ENCODE data around the gene GALNTL6. TPM values are rescaled to one million over a fixed set of nuclear protein-coding genes. Genes with fewer than 3 reads are reported as not detected.

GALNTL6 gene
- total and polyA plus RNA-seq, 2 experiments from 2014 or later = 0.38 to 0.40 TPM

GRCh38 chr4:172995704-172996103, 1182.5 kb downstream of the GALNTL6 start:
- H3K27me3 ChIP-seq (ENCODE audit: insufficient read depth) = no peaks in the 10 kb centered on the region
- H3K9me2 ChIP-seq (ENCODE audit: insufficient read depth) = no peaks in the 10 kb centered on the region
- H4K20me1 ChIP-seq (replicated peaks; ENCODE audit: insufficient read depth) = no peaks in the 10 kb centered on the region
- TF ChIP-seq POLR2AphosphoS5 (IDR thresholded peaks at IDR 0.05; ENCODE audit: low read depth) (no peak), ETS1 (IDR thresholded peaks at IDR 0.05) (no peak), EZH2phosphoT487 (IDR thresholded peaks at IDR 0.05; ENCODE audit: unreplicated experiment) (no peak), JUNB (IDR thresholded peaks at IDR 0.05; ENCODE audit: unreplicated experiment) (no peak), CTCF (conservative IDR thresholded peaks at IDR 0.05; ENCODE audit: low read depth in 2 of 2) (no peak), CREB1 (CRISPR knock-in tag; IDR thresholded peaks at IDR 0.05; ENCODE audit: low read depth) (no peak), STAT1 (IDR thresholded peaks at IDR 0.05; ENCODE audit: unreplicated experiment) (no peak), REST (IDR thresholded peaks at IDR 0.05; ENCODE audit: unreplicated experiment) (no peak), ZNF114 (CRISPR knock-in tag; IDR thresholded peaks at IDR 0.05) (no peak), ZNF331 (CRISPR knock-in tag; IDR thresholded peaks at IDR 0.05; ENCODE audit: low read depth) (no peak), ZNF462 (CRISPR knock-in tag; IDR thresholded peaks at IDR 0.05) (no peak), EZH2 (IDR thresholded peaks at IDR 0.05; ENCODE audit: low read depth, unreplicated experiment) (no peak)
- H3K27ac ChIP-seq (ENCODE audit: low read depth) = no peak overlapping the region
- ATAC-seq (no peak), DNase-seq (ENCODE audit: low spot score) (no peak)
- H3K4me2 ChIP-seq = no peak overlapping the region
- H3K27ac Mint-ChIP-seq = no peak overlapping the region
- H3K4me3 Mint-ChIP-seq = no peak overlapping the region
- no peak overlapping the region for H3K4me3 ChIP-seq
- H3K4me1 ChIP-seq (ENCODE audit: insufficient read depth) = no peaks in the 10 kb centered on the region
- H3K79me2 ChIP-seq (replicated peaks; ENCODE audit: insufficient read depth) = no peaks in the 10 kb centered on the region
- no peaks in the 10 kb centered on the region for H3F3A ChIP-seq (replicated peaks; ENCODE audit: low read depth)
- H2AFZ ChIP-seq = no peak overlapping the region
- peaks cover 2% of the 10 kb centered on the region for H3K27me3 Mint-ChIP-seq (ENCODE audit: insufficient read depth, low read depth, poor library complexity)
- no peaks in the 10 kb centered on the region for H3K36me3 ChIP-seq (ENCODE audit: insufficient read depth)
- no peaks in the 10 kb centered on the region for H3K36me3 Mint-ChIP-seq (ENCODE audit: low read depth)
- peaks cover 10% of the 10 kb centered on the region for H3K4me1 Mint-ChIP-seq
- H3K9me3 Mint-ChIP-seq = no peaks in the 10 kb centered on the region
